GM23338 (cell line): ENCODE measurements around the gene MAT2B. TPM values are rescaled to one million over a fixed set of nuclear protein-coding genes. Genes with fewer than 3 reads are reported as not detected.

ENCODE experiments used
- ATAC-seq: fragments of 200-7000 bp; cut with Tn5 transposase; 3 replicates; pipeline ENCODE4 v1.9.1; 2020
- DNase-seq: peaks from one replicate; pipeline ENCODE4 v3.0.0-alpha.2; 2015; ENCODE audit warnings: low spot score
- H2AFZ ChIP-seq: fragments of 200-600 bp; sonication (generic); 2 replicates; pipeline ENCODE4 v1.8.0; 2016; ENCODE audit warnings: antibody characterized with exemption, mild to moderate bottlenecking, moderate library complexity
- H3F3A ChIP-seq: fragments of 200-600 bp; sonication (generic); replicated peaks from 2 replicates; pipeline ENCODE4 v1.8.0; 2017; ENCODE audit warnings: antibody characterized with exemption, mixed run types, low read depth
- H3K27ac ChIP-seq: fragments of 200-600 bp; sonication (generic); 2 replicates; pipeline ENCODE4 v1.6.1; 2016; ENCODE audit warnings: low read depth
- H3K27me3 ChIP-seq: fragments of 200-600 bp; sonication (generic); 2 replicates; pipeline ENCODE4 v1.8.0; 2016; ENCODE audit warnings: mild to moderate bottlenecking, mixed run types, moderate library complexity; ENCODE audit not compliant: insufficient read depth
- H3K36me3 ChIP-seq: fragments of 200-600 bp; sonication (generic); 2 replicates; pipeline ENCODE4 v1.8.0; 2016; ENCODE audit warnings: mild to moderate bottlenecking; ENCODE audit not compliant: insufficient read depth
- H3K4me1 ChIP-seq: fragments of 200-600 bp; sonication (generic); 2 replicates; pipeline ENCODE4 v1.8.0; 2016; ENCODE audit warnings: mild to moderate bottlenecking, moderate library complexity; ENCODE audit not compliant: insufficient read depth
- H3K4me2 ChIP-seq: fragments of 200-600 bp; sonication (generic); 2 replicates; pipeline ENCODE4 v1.7.1; 2017; ENCODE audit warnings: mixed run types
- H3K4me3 ChIP-seq: fragments of 200-600 bp; sonication (generic); 2 replicates; pipeline ENCODE4 v1.6.1; 2016; ENCODE audit warnings: mixed run types
- H3K79me2 ChIP-seq: fragments of 200-600 bp; sonication (generic); replicated peaks from 2 replicates; pipeline ENCODE4 v1.8.0; 2017; ENCODE audit warnings: mild to moderate bottlenecking; ENCODE audit not compliant: insufficient read depth
- H3K9me2 ChIP-seq: fragments of 200-600 bp; sonication (generic); 2 replicates; pipeline ENCODE4 v1.8.0; 2017; ENCODE audit not compliant: insufficient read depth
- H4K20me1 ChIP-seq: fragments of 200-600 bp; sonication (generic); replicated peaks from 2 replicates; pipeline ENCODE4 v1.8.0; 2017; ENCODE audit warnings: mild to moderate bottlenecking; ENCODE audit not compliant: insufficient read depth
- H3K27ac Mint-ChIP-seq: 2 replicates; pipeline ENCODE4 v1.8.0; 2020; ENCODE audit warnings: inconsistent platforms, mild to moderate bottlenecking, moderate library complexity, mixed read lengths
- H3K27me3 Mint-ChIP-seq: 3 replicates; pipeline ENCODE4 v1.8.0; 2022; ENCODE audit warnings: low read depth, mild to moderate bottlenecking, moderate library complexity, mixed read lengths, inconsistent platforms; ENCODE audit not compliant: insufficient read depth, poor library complexity
- H3K36me3 Mint-ChIP-seq: 3 replicates; pipeline ENCODE4 v1.8.0; 2021; ENCODE audit warnings: low read depth, mild to moderate bottlenecking, inconsistent platforms, moderate library complexity, mixed read lengths
- H3K4me1 Mint-ChIP-seq: 3 replicates; pipeline ENCODE4 v1.8.0; 2020; ENCODE audit warnings: mild to moderate bottlenecking, inconsistent platforms, mixed read lengths
- H3K4me3 Mint-ChIP-seq: 3 replicates; pipeline ENCODE4 v1.8.0; 2021; ENCODE audit warnings: moderate library complexity, mild to moderate bottlenecking, inconsistent platforms, mixed read lengths
- H3K9me3 Mint-ChIP-seq: 3 replicates; pipeline ENCODE4 v1.8.0; 2020; ENCODE audit warnings: moderate library complexity, mild to moderate bottlenecking, inconsistent platforms, mixed read lengths
- CREB1 ChIP-seq: fragments of 250-450 bp; sonication (Bioruptor Pico); IDR thresholded peaks from 2 replicates; pipeline ENCODE4 v1.5.0; 2020; ENCODE audit warnings: low read depth, mild to moderate bottlenecking, moderate library complexity
- CTCF ChIP-seq, 2 experiments: fragments of 200-600 bp in 1 of 2; sonication (generic) in 1 of 2; conservative IDR thresholded peaks; 2 replicates each; pipeline versions ENCODE4 v1.5.1 to v1.6.1; 2016 to 2017; ENCODE audit warnings: antibody characterized with exemption in 2 of 2, low read depth in 2 of 2, mild to moderate bottlenecking in 2 of 2, moderate library complexity in 1 of 2
- EZH2 ChIP-seq: fragments of 200-600 bp; sonication (generic); IDR thresholded peaks from one replicate; pipeline ENCODE4 v1.8.0; 2017; ENCODE audit warnings: antibody characterized with exemption, mild to moderate bottlenecking, low read depth; ENCODE audit not compliant: unreplicated experiment
- EZH2phosphoT487 ChIP-seq: fragments of 200-600 bp; sonication (generic); IDR thresholded peaks from one replicate; pipeline ENCODE4 v1.8.1; 2018; ENCODE audit warnings: antibody characterized with exemption; ENCODE audit not compliant: unreplicated experiment
- JUNB ChIP-seq: IDR thresholded peaks from one replicate; pipeline ENCODE4 v1.6.1; 2016; ENCODE audit warnings: antibody characterized with exemption; ENCODE audit not compliant: unreplicated experiment
- NANOG ChIP-seq: IDR thresholded peaks from 2 replicates; pipeline ENCODE4 v1.6.1; 2016; ENCODE audit warnings: antibody characterized with exemption, borderline replicate concordance
- POLR2AphosphoS5 ChIP-seq: IDR thresholded peaks from 2 replicates; pipeline ENCODE4 v1.6.1; 2016; ENCODE audit warnings: antibody characterized with exemption, low read depth
- REST ChIP-seq: IDR thresholded peaks from one replicate; pipeline ENCODE4 v1.6.1; 2018; ENCODE audit warnings: antibody characterized with exemption; ENCODE audit not compliant: unreplicated experiment
- STAT1 ChIP-seq: IDR thresholded peaks from one replicate; pipeline ENCODE4 v1.6.1; 2016; ENCODE audit warnings: antibody characterized with exemption; ENCODE audit not compliant: unreplicated experiment
- ZNF331 ChIP-seq: fragments of 250-450 bp; sonication (Bioruptor Pico); IDR thresholded peaks from 2 replicates; pipeline ENCODE4 v1.5.0; 2020; ENCODE audit warnings: low read depth, mild to moderate bottlenecking, moderate library complexity
- ZNF462 ChIP-seq: fragments of 250-450 bp; sonication (Bioruptor Pico); IDR thresholded peaks from 2 replicates; pipeline ENCODE4 v1.5.0; 2020; ENCODE audit warnings: mild to moderate bottlenecking, moderate library complexity
- polyA plus RNA-seq: library from polyadenylated mRNA; unstranded; fragments of >200 nt; fragmentation: Nextera tagmentation; extraction: Ambion mirVana; gene quantifications from 2 replicates; pipeline ENCODE4 v1.2.1, GENCODE V29; 2016
- total RNA-seq: library from RNA; depleted of rRNA; stranded (reverse); fragments of >200 nt; shearing (Covaris generic); gene quantifications from 2 replicates; pipeline ENCODE4 v1.2.3, GENCODE V29; 2014

MAT2B gene
- total and polyA plus RNA-seq, 2 experiments from 2014 or later: 81.4 to 120 TPM

GRCh38 chr5:163562071-163562470 lies 56.7 kb downstream of the MAT2B start:
- H3K36me3 Mint-ChIP-seq: no peaks in the 10 kb centered on the region; the same call in 2 of the 3 replicates

More at GRCh38 chr5:163562071-163562470, 56.7 kb downstream of the MAT2B start:
- H3K4me2 ChIP-seq: no peak overlapping the region
- DNase-seq: no peak
- H3K27ac ChIP-seq: no peak overlapping the region
- H3K27me3 ChIP-seq: peaks cover 18% of the 10 kb centered on the region
- no peaks in the 10 kb centered on the region for H3K79me2 ChIP-seq
- peaks cover 31% of the 10 kb centered on the region for H3K4me1 ChIP-seq
- Mint-ChIP-seq H3K4me3 (no peak overlapping the region), H3K4me1 (peaks cover 36% of the 10 kb centered on the region), H3K9me3 (no peaks in the 10 kb centered on the region), H3K27ac (no peak overlapping the region), H3K27me3 (peaks cover 24% of the 10 kb centered on the region)
- H3F3A ChIP-seq: peaks cover 11% of the 10 kb centered on the region
- no peak overlapping the region for H2AFZ ChIP-seq
- H3K36me3 ChIP-seq: no peaks in the 10 kb centered on the region
- ATAC-seq: no peak
- TF ChIP-seq ZNF462 (CRISPR knock-in tag) (no peak), EZH2phosphoT487 (no peak), EZH2 (no peak), CTCF (conservative IDR thresholded peaks at IDR 0.05; ENCODE audit: low read depth in 2 of 2) (no peak), ZNF331 (CRISPR knock-in tag) (no peak), REST (no peak), POLR2AphosphoS5 (no peak), STAT1 (no peak), CREB1 (no peak), JUNB (no peak), NANOG (no peak)
- H4K20me1 ChIP-seq: no peaks in the 10 kb centered on the region
- H3K9me2 ChIP-seq: no peaks in the 10 kb centered on the region
- H3K4me3 ChIP-seq: no peak overlapping the region
